ENCODE results near the gene FNDC10. TPM values are rescaled to one million over a fixed set of nuclear protein-coding genes. Genes with fewer than 3 reads are reported as not detected.
"Not testable (repeated sequence)": the region's sequence is repeated elsewhere in the genome, so short reads cannot be mapped to it uniquely, and the experiment has no call there.

The FNDC10 gene
- total RNA-seq = 1 to 10 TPM; 1.5 to 4.6 (median 3.7) TPM

DNA sequence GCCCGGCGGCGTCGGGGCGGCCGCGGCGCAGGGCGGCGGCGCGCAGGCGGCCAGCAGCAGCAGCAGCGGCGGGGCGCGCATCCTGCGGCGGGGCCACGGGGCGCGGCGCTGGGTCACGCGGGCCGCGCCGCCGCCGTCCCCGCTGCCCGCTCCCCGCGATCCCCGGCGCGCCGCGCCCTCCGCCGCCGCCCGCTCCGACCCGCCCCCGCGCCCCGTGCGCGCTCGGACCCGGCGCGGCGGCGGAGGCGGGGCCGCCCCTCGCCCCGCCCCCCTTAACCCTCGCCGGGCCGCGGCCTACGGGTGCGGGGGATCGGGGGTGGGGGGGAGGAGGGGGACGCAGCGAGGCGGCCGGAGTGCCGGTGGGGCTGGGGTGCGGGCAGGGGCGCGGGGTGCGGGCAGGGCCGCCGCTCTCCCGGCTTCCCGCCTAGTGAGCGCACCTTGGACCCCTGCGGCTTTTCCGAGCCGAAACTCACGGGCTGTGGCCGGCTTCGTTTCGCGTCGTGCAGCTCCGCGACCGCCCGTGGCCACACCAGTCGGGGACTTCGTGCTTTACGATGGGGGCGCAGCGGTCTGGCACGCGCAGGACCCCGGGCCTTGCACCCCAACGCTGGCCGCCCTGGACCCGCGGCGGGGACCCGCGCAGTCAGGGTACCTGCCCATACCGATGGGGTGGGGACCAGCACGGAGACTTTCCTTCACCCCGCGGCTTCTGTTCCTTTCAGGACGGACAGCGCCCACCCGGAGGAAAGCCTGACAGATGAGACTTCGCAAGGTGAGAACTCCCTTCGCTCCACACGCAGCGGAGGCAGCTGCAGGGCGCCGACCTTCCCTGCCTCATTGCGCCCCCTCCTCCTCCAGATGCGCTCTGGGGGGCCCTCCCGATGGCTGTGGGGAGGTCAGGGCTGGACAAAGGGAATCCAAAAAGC, at the start of gene FNDC10:
Gene FNDC10 (minus strand): TSS at position 201 of the 926 bp plus-strand sequence. CDS start 120 bp downstream, at position 81.
- peaks cover 5 to 15% (median 10%) of the 10 kb centered on the region in 4 donors for H3K4me1 ChIP-seq
- peak within 1 kb of the TSS; percentile 13 to 52 (median 34) for H3K4me3 ChIP-seq
- H3K36me3 ChIP-seq = no peaks in the 10 kb centered on the region
- no peak within 1 kb of the TSS for H3K27ac ChIP-seq
- intact Hi-C loops (cut with DNase I; ENCODE audit: low total_unique reads) (no loop called here), in situ Hi-C loops (cut with MboI; ENCODE audit: low pct_ligation_motif_present in 1 of 4, low pct_unique_long_range_greater_than_20kb in 1 of 4, low sequenced_read_pairs in 3 of 4) (no loop called here)
- TF ChIP-seq EP300 (IDR thresholded peaks at IDR 0.05; ENCODE audit: low read depth) = no peak
- no peak for TF ChIP-seq POLR2A (IDR thresholded peaks at IDR 0.05)
- TF ChIP-seq CTCF (IDR thresholded peaks at IDR 0.05) = no peak
- no peak for TF ChIP-seq POLR2AphosphoS5 (IDR thresholded peaks at IDR 0.05)
- H3K9me3 ChIP-seq = no peaks in the 10 kb centered on the region
- 15% methylated on average over 29 of the region's 125 CpGs; no CpG with 5 or more reads in 1 of the 2 donors for WGBS, 2 donors (ENCODE audit: low coverage in 1 of 2)
- DNase-seq = no peak
- H3K27me3 ChIP-seq = peaks cover 65% of the 10 kb centered on the region

- H3K27me3 ChIP-seq; H3K9me3 ChIP-seq; H3K4me3 ChIP-seq; in situ Hi-C loops (cut with MboI; ENCODE audit: low pct_ligation_motif_present in 1 of 4, low pct_unique_long_range_greater_than_20kb in 1 of 4, low sequenced_read_pairs in 3 of 4); intact Hi-C loops (cut with DNase I; ENCODE audit: low total_unique reads): not testable (repeated sequence)
- TF ChIP-seq EP300 (IDR thresholded peaks at IDR 0.05; ENCODE audit: low read depth) (peak; percentile 7), POLR2A (IDR thresholded peaks at IDR 0.05) (peak; percentile 61), POLR2AphosphoS5 (IDR thresholded peaks at IDR 0.05) (peak; percentile 32 to 80 (median 75))
- Histone ChIP-seq H3K36me3 (peaks cover 0 to 32% (median 14%) of the 10 kb centered on the region in 4 donors), H3K27ac (peak overlapping the region; percentile 70 to 85 (median 80)), H3K4me1 (peaks cover 0 to 20% (median 18%) of the 10 kb centered on the region in 4 donors)
- DNase-seq = peak; percentile 92
- 54 to 74% methylated on average over 3 to 11 of the region's 11 CpGs for WGBS, 2 donors (ENCODE audit: low coverage in 1 of 2)
These were observed 48.3 kb upstream of the FNDC10 start for GRCh38 chr1:1648265-1648664.

DNA sequence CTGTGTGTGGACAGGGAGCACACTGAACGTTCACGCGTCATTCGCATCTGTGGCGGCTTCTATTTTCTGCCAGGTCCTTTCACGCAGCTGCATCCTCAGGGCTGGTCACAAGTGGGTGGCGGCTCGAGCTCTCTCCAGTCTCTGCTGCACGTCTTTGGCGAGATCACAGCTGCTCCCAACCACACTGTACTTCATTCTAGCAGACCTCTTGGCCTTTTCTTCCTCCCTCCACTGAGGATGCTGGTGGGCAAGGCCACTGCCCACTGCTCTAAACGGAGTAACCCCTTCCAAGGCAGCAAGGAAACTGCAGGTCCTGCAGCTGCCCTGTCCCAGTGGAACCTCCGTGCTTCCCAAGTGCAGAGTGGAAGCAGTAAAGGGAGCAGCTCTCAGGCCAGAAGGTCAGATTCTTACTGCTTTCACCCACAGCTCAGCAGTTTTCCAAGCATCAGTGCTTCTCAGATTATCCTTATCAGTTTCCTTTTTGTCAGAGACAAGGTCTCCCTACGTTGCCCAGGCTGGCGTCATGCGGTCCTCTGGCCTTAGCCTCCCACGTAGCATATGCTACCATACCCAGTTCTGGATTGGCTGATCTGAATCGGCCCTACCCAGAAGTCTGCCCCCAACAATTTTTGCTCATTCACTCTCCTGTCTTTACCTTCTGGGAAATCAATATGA, 47.8 kb upstream of the FNDC10 start:
- Histone ChIP-seq H3K36me3 (peaks cover 0 to 32% (median 11%) of the 10 kb centered on the region in 4 donors), H3K27ac (peak overlapping the region; percentile 70 to 85 (median 80)), H3K4me1 (peaks cover 0 to 20% (median 18%) of the 10 kb centered on the region in 4 donors)
- DNase-seq = peak; percentile 47
- H3K9me3 ChIP-seq; H3K27me3 ChIP-seq; H3K4me3 ChIP-seq; intact Hi-C loops (cut with DNase I; ENCODE audit: low total_unique reads); in situ Hi-C loops (cut with MboI; ENCODE audit: low pct_ligation_motif_present in 1 of 4, low pct_unique_long_range_greater_than_20kb in 1 of 4, low sequenced_read_pairs in 3 of 4): not testable (repeated sequence)
- WGBS, 2 donors (ENCODE audit: low coverage in 1 of 2) = 46 to 77% methylated on average over 8 to 17 of the region's 17 CpGs

DNA sequence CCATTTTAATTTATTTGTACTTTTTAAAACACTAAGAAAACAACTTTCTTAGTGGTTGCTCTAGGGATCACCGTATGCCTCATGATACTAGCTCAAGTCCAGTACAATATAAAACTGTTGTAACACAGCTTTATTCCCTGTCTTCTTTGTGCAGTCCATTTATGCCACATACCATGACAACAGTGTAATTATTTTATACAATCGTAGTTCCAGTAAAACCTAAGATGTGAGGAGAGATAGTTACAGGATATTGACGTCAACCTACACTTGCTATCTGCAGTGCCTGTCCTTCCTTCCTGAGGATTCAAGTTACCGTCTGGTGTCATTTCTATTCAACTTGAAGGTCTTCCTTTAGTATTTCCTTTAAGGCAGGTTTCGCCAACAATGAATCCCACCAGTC, 46.4 kb upstream of the FNDC10 start:
- Histone ChIP-seq H3K4me1 (peaks cover 0 to 20% (median 18%) of the 10 kb centered on the region in 4 donors), H3K36me3 (peaks cover 0 to 22% (median 2%) of the 10 kb centered on the region in 4 donors)
- DNase-seq; intact Hi-C loops (cut with DNase I; ENCODE audit: low total_unique reads); in situ Hi-C loops (cut with MboI; ENCODE audit: low pct_ligation_motif_present in 1 of 4, low pct_unique_long_range_greater_than_20kb in 1 of 4, low sequenced_read_pairs in 3 of 4); H3K9me3 ChIP-seq; H3K27ac ChIP-seq; H3K27me3 ChIP-seq; H3K4me3 ChIP-seq: not testable (repeated sequence)
- 58 to 81% methylated on average over 1 to 5 of the region's 5 CpGs for WGBS, 2 donors (ENCODE audit: low coverage in 1 of 2)

GRCh38 chr1:1640711-1641461, 41.0 kb upstream of the FNDC10 start:
- H3K4me1 ChIP-seq; in situ Hi-C loops (cut with MboI; ENCODE audit: low pct_ligation_motif_present in 1 of 4, low pct_unique_long_range_greater_than_20kb in 1 of 4, low sequenced_read_pairs in 3 of 4); DNase-seq; H3K27ac ChIP-seq; intact Hi-C loops (cut with DNase I; ENCODE audit: low total_unique reads); H3K4me3 ChIP-seq; H3K9me3 ChIP-seq; H3K27me3 ChIP-seq: not testable (repeated sequence)
- H3K36me3 ChIP-seq = peaks cover 0 to 20% (median 3%) of the 10 kb centered on the region in 4 donors
- 91 to 95% methylated on average over 6 to 16 of the region's 38 CpGs for WGBS, 2 donors (ENCODE audit: low coverage in 1 of 2)

DNA sequence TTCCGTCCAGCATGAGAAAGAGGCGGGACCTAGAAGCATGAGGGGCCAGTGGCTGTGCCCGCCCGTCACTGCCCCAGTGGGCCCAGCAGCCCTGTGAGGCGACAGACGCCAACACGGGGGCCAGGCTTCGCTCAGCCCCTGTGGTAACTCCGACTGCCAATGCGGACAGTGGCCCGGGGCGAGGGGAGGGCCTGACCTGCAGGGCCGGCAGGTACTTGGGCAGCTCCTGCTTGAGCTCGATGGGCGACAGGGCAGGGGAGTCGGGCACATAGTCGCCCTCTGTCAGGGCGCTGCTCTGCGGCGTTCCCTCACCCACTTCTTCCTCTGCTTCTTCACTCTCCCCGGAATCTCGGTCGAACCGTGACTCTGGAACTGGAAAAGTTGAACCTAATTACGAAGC, 40.1 kb upstream of the FNDC10 start:
- in situ Hi-C loops (cut with MboI; ENCODE audit: low pct_ligation_motif_present in 1 of 4, low pct_unique_long_range_greater_than_20kb in 1 of 4, low sequenced_read_pairs in 3 of 4); H3K27ac ChIP-seq; H3K4me1 ChIP-seq; intact Hi-C loops (cut with DNase I; ENCODE audit: low total_unique reads); H3K4me3 ChIP-seq; H3K27me3 ChIP-seq; DNase-seq; H3K9me3 ChIP-seq: not testable (repeated sequence)
- H3K36me3 ChIP-seq = peaks cover 0 to 17% (median 3%) of the 10 kb centered on the region in 4 donors
- WGBS, 2 donors (ENCODE audit: low coverage in 1 of 2) = 99% methylated on average over 10 of the region's 25 CpGs; no CpG with 5 or more reads in 1 of the 2 donors

DNA sequence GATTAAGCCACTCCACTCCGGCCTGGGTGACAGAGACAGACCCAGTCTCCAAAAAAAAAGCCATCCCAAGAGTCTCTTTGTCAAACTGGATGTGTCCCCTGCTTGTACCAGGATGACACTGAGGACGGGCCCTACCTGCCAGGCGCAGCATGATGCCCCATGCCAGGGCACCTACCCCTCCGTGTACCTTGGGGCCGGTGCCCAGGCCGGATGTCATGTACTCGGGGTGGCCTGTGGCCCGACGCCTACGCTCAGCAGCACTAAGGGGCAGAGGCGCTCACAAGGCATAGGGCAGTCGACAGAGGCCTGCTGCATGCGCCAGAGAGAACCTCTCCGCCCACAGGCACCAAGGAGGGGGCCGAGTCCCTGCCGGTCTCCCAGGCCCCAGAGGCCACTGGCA, 39.4 kb upstream of the FNDC10 start:
- H3K9me3 ChIP-seq; DNase-seq; H3K27me3 ChIP-seq; intact Hi-C loops (cut with DNase I; ENCODE audit: low total_unique reads); H3K4me3 ChIP-seq; in situ Hi-C loops (cut with MboI; ENCODE audit: low pct_ligation_motif_present in 1 of 4, low pct_unique_long_range_greater_than_20kb in 1 of 4, low sequenced_read_pairs in 3 of 4); H3K27ac ChIP-seq; H3K4me1 ChIP-seq: not testable (repeated sequence)
- peaks cover 0 to 17% (median 3%) of the 10 kb centered on the region in 4 donors for H3K36me3 ChIP-seq
- 96% methylated on average over 8 of the region's 16 CpGs; no CpG with 5 or more reads in 1 of the 2 donors for WGBS, 2 donors (ENCODE audit: low coverage in 1 of 2)

DNA sequence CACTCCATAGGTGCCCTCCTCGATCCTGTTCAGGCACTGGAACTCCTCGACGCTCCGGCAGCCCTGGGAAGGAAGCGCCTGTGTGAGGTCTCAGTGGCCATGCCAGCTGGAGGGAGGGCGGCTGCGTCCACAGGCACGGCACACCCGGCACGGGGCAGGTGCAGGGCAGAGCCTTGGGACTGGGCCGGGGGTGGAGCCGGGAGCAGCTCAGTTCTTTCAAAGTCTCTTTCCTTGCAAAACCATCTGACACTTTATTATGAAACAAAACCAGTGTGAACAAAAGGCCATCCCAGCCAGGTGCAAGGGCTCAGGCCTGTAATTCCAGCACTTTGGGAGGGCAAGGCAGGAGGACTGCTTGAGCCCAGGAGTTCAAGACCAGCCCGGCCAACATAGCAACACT, 38.6 kb upstream of the FNDC10 start:
- WGBS, 2 donors (ENCODE audit: low coverage in 1 of 2) = 96% methylated on average over 8 of the region's 13 CpGs; no CpG with 5 or more reads in 1 of the 2 donors
- H3K27me3 ChIP-seq; intact Hi-C loops (cut with DNase I; ENCODE audit: low total_unique reads); H3K4me3 ChIP-seq; H3K4me1 ChIP-seq; H3K27ac ChIP-seq; H3K9me3 ChIP-seq; in situ Hi-C loops (cut with MboI; ENCODE audit: low pct_ligation_motif_present in 1 of 4, low pct_unique_long_range_greater_than_20kb in 1 of 4, low sequenced_read_pairs in 3 of 4); DNase-seq: not testable (repeated sequence)
- H3K36me3 ChIP-seq = peaks cover 0 to 17% (median 3%) of the 10 kb centered on the region in 4 donors
